ENCODE data around the gene SGCE.
"Not testable (repeated sequence)": the region's sequence is repeated elsewhere in the genome, so short reads cannot be mapped to it uniquely, and the experiment has no call there.

The SGCE gene, protein sequence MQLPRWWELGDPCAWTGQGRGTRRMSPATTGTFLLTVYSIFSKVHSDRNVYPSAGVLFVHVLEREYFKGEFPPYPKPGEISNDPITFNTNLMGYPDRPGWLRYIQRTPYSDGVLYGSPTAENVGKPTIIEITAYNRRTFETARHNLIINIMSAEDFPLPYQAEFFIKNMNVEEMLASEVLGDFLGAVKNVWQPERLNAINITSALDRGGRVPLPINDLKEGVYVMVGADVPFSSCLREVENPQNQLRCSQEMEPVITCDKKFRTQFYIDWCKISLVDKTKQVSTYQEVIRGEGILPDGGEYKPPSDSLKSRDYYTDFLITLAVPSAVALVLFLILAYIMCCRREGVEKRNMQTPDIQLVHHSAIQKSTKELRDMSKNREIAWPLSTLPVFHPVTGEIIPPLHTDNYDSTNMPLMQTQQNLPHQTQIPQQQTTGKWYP

DNA sequence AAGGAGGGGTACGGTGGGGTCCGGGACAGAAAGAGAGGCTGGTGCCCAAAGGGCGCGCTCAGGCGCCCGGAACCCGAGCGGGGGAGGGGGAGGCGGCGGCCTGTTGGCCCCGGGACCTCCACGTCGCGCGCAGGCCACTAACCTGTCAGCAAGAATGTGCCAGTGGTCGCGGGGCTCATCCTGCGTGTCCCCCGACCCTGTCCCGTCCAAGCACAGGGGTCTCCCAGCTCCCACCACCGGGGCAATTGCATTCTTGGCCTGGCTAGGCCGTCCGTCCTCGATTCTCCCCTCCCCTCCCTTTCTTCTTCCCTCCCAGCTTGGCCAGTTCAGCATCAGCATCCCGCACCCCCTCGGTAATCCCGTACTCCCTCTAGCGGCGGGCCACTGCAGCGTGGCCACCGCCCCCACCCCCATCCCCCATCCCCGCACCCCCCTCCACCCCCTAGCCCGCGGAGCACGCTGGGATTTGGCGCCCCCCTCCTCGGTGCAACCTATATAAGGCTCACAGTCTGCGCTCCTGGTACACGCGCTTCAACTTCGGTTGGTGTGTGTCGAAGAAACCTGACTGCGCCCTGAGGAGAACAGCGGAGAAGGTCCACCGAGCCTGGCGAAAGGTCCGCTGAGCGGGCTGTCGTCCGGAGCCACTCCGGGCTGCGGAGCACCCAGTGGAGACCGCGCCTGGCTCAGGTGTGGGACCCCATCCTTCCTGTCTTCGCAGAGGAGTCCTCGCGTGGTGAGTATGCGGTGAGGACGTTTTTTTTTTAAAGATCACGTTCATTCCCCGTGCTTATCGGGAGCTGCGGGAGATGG, at the start of gene SGCE:
TSS of gene SGCE (minus strand) at position 286 of the 810 bp plus-strand sequence. CDS start at position 251, 35 bp downstream.
- peak; percentile 81 for DNase-seq (ENCODE audit: low read depth, low spot score)

DNA sequence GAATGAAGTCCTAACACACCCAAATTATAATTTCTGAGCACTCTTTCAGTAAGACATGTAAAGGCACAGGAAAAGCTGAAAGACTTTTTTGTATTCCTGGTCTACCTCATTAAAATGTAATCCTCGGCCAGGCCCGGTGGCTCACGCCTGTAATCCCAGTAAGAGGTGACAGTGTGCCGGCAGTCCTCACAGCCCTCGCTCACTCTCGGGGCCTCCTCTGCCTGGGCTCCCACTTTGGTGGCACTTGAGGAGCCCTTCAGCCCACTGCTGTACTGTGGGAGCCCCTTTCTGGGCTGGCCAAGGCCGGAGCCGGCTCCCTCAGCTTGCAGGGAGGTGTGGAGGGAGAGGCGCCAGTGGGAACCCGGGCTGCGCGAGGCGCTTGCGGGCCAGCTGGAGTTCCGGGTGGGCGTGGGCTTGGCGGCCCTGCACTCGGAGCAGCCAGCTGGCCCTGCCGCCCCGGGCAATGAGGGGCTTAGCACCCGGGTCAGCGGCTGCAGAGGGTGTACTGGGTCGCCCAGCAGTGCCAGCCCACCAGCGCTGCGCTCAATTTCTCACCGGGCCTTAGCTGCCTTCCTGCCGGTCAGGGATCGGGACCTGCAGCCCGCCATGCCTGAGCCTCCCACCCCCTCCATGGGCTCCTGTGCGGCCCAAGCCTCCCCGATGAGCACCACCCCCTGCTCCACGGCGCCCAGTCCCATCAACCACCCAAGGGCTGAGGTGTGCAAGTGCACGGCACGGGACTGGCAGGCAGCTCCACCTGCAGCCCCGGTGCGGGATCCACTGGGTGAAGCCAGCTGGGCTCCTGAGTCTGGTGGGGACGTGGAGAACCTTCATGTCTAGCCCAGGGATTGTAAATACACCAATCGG, 49.5 kb upstream of the SGCE start:
- not testable (repeated sequence) for DNase-seq (ENCODE audit: low read depth, low spot score)

DNA sequence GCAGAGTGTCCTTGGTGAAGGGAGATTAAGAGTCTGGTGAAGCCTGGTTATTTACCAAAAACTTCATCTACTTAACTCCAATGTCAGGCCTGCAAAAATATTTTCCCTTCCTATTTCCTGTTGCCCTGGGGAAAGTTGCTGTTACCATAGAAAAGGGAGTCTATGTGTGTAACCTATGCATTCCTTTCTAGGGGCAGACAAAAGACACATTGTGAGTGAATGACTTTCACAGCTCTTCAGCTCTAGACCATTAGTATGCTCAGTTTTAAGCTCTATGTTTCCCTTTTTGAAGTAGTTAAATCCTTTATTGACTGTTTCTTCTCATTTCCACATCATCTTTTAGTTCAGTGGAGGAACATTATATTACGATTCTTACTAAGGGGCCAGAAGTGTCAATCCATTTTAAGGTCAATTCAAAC, 45.6 kb upstream of the SGCE start:
- no peak for DNase-seq (ENCODE audit: low read depth, low spot score)

DNA sequence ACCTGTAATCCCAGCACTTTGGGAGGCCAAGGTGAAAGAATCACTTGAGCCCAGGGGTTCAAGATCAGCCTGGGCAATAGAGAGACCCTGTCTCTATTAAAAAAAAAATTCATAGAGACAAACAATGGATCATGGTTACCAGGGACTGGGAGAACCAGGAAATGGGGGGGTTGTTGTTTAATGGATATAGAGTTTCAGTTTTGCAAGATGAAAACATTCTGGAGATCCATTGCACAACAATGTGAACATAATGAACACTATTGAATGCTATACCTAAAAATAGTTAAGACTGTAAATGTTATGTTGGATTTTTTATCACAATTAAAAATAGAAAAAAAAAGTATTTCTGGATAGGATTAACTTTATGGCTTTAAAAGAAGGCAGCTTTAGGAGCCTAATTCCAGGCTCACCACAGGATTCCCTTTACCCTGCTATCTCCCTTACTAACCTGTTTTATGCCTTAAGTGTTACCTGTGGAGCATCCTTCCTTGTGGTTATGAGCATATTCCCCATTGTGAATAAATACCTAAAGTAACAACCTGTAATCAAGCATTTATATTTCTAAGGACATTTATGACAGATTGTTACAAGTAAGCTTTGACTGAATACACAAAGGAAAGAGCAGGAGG, 45.1 kb upstream of the SGCE start:
- DNase-seq (ENCODE audit: low read depth, low spot score): no peak

DNA sequence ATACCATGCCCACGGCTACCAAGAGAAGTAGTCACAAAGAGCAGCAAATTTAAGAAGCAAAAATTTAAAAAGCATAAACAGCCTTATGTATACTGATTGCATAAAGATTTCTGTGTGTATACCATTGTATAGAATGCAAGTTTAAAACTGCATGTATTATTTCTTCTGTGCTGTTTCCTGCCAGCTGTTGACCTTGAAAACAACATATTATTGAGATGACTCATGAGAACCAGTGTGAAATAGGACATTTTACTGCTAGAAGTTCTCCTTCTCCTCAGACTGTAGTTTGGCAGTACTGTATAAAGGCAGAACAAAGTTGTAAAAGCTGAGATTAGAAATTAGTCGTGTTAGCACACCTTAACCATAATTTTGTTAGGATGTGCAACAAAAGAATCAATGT, 42.3 kb upstream of the SGCE start:
- no peak for DNase-seq (ENCODE audit: low read depth, low spot score)

DNA sequence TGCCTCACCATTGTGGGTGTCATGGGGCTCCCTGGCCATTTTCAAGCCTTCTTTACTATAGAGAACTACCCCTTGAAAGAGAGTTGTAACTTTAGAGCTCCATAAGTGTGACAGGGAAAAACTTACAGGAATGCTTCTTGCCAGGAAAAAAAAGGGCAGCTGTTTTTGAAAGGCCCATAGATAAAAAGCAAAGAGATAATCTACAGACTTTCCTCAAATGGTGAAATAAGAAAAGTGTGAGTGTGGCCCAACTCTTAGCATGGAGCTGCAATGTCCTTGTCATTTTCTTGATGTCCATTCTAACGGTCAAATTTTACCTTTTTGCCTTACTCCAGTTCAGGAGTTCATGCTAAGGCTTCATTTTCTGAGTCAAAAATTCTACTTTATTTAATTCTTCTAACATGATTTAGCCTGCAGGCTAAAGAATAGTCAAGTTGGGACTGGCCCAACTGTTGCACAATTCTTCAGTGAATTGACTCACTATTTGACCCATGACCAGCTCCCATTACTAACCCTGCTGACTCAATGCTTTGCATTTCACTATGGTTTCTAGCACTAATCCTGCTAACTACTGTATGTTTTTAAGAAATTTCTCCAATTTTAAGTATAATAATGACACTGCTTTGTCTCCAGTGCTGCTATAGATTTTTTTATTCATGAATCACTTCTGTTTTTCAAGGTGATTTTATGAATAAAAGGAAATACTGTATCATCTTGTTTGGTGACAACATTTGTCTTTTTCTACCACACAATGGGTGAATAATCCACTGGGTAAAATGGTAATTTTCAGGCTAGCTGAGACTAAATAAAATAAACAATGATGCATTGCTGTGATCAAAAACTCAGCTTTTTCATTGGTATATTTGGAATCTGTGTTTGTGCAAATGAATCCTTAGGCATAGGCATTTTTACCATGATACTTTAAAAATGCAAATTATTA, 41.4 kb upstream of the SGCE start:
- no peak for DNase-seq (ENCODE audit: low read depth, low spot score)

DNA sequence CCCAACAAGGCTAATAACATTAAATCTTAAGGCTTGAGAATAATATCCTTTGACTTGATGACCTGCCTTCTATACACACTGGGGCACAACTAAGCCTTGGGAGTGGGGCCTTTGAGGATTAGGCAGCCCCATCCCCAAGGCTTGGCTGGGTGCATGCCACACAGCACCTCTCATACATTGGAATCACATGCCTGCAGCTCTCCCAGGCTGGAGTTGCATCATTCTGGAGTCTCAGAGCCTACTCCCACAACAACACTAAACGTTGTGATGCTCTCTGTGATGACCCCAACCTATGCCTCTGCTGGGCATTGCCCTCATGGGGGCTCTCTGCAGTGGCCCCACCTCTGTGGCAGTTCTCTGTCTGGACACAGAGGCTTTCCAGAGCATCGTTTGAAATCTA, 31.9 kb upstream of the SGCE start:
- DNase-seq (ENCODE audit: low read depth, low spot score): no peak

DNA sequence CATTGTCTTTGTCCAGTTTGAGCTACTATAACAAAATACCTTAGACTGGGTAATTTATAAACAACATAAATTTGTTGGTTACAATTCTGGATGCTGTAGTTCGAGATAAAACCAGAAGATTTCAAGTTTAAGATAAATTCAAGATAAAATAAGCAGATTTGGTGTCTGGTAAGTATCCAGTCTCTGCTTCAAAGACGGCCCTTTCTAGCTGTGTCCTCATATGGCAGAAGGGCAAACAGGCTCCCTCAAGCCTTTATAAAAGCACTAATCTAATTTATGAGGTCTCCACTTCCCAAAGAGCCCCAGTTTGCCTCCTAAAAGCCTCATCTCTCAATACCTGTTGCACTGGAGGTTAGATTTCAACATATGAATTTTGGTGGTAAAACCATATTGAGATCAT, 31.1 kb upstream of the SGCE start:
- DNase-seq (ENCODE audit: low read depth, low spot score): no peak

DNA sequence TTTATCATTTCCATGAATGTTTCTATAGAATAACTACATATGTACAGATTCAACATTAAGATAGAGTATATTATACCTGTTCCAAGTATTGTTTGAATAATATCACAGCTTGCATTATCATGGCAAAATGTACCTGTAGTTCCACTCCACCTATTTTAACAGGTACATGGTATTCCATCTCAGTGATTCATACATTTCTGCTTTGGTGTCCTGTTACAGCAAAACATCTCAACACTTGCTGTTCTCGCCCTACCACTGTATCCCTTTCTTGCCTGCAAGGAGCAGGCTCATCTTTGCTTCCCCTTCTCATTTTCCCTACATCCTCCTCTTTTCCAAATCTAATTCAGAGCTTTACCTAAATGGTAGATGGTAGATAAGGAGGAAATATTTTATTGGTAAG, 27.1 kb upstream of the SGCE start:
- no peak for DNase-seq (ENCODE audit: low read depth, low spot score)

DNA sequence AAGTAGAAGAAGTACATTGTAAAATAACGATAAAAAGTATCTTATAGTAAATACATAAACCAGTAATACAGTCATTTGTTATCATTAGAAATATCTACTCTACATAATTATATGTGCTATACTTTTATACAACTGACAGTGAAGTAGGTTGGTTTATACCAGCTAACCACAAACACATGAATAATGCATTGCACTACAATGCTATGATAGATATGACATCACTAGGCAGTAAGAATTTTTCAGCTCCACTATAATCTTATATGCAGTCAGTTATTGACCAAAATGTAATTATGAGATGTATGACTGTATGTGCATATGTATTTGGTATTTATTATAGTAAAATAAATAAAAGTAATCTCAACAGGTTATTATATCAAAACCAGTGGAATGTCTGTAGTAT, 23.4 kb upstream of the SGCE start:
- DNase-seq (ENCODE audit: low read depth, low spot score): no peak

DNA sequence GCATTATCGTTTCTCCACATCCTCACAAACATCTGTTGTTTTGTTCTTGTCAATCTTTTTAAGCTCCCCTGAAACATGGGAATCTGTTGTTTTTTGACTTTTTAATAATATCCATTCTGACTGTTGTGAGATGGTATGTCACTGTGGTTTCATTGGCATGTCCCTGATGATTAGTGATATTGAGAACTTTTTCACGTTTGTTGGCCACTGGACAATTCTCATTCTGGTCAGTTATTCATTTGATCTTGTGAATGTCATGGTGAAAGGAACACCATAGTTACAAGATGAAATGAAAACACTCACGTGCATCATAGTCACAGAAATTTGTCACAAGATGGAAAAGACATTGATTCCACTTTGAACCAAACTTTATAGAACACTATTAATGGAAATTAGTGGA, 20.5 kb upstream of the SGCE start:
- no peak for DNase-seq (ENCODE audit: low read depth, low spot score)

DNA sequence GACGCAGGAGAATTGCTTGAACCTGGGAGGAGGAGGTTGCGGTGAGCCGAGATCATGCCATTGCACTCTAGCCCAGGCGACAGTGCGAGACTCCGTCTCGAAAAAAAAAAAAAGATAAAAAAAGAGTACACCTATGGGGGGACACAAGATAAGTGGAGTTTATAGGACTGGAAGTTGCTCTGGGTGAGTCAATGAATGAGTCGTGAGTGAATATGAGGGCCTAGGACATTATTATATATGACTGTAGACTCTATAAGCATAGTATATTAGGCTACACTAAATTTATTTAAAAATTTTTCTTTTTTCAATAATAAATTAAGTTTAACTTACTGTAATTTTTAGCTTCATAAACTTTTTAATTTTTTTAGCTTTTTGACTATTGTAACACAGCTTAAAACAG, 19.4 kb upstream of the SGCE start:
- no peak for DNase-seq (ENCODE audit: low read depth, low spot score)

DNA sequence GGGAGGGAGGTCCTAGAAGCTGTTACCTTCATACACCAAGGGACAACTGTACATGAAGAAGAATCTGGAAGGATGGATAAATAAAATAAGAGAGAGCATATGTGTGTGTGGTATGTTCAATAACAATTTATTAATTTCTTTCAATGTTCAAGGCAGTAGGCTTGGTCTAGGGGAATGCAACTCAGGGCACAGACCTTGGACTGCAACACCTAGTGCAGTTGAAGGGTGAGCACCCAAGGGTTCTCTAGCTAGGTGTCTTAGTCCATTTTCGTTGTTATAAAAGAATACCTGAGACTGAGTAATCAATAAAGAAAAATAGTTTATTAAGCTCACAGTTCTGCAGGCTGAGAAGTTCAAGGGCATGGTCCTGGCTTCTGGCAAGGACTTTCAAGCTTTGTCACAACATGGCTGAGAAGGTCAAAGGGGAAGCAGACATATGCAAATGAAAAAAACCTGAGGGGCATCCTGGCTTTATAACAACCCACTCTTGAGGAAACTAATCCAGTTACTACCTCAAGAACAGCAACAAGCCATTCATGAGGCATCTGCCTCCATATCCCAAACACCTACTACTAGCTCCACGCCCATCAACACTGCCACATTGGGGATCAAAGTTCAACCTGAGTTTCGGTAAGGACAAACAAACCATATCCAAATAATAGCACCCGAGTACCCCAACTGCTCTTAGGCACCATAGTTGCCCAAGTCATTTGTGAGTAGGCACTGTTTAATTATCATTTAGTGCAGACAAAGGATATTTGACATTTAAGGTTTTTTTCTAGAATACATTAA, 15.7 kb upstream of the SGCE start:
- no peak for DNase-seq (ENCODE audit: low read depth, low spot score)

DNA sequence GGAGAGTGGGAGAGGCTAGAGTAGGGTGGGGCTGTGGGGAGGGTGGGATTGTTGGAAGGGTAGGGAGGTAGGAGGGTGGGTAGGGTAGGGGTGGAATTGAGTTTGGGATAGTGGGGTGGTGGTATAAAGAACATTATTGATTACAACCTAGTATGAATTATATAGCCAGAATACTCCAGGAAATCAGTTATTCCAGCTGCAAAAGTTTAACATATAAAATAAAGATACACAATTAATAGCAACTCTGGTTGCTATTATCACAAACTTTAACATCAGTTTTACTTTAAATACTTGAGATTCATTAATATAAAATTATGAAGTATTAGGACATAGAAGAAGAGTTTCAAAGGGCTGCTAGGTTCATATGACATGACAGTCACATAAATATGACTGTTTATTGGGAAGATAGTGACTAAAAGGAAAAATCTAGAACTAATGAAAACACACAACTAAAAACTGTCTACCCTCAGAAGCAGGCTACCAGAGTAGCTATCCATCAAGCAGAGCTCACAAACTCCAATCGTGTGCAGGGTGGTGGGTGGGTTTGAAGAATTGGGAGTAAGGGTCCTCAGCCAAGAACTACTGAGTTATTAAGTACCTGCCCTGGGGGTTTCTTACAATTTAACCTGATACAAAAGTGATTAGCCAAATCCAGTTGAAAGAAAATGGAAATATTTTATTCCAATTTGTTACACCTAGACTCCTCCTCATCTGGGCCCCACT, 14.0 kb upstream of the SGCE start:
- DNase-seq (ENCODE audit: low read depth, low spot score): no peak

DNA sequence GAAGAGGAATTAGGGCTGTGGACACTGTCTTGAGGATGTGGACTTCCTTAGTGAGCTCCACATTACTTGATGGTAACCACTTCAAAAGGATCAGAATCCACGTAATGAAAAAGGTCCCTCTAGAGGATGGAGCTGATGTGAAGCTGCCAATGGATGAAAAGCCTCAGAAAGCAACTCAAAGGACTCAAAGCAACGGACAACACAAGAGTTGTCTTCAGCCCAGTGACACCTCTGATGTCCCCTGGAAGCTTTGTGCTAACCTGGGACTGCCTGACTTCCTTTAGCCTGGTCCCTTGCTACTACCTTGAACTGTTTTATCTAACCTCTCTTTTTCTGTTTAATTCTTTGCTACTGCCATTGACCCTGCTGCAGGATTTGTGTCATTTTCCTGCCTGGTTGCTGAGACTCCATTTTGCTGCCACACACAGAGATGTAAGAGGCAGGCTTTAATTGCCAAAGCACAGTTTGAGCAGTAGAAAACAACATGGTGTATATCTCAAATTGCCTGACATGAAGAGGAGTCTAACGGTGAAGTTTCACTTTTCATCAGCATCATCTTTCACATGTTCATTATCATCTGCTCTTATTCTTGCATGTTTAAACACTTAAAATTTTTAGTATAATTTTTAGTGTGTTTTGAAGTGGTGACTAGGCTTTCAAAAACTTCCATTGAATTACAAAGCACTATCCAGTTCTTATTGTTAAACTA, 11.1 kb upstream of the SGCE start:
- no peak for DNase-seq (ENCODE audit: low read depth, low spot score)

DNA sequence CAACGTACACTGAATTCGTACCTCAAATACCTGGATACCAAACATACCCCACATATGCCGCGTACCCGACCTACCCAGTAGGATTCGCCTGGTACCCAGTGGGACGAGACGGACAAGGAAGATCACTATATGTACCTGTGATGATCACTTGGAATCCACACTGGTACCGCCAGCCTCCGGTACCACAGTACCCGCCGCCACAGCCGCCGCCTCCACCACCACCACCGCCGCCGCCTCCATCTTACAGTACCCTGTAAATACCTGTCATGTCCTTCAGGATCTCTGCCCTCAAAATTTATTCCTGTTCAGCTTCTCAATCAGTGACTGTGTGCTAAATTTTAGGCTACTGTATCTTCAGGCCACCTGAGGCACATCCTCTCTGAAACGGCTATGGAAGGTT, 9.5 kb upstream of the SGCE start:
- no peak for DNase-seq (ENCODE audit: low read depth, low spot score)

DNA sequence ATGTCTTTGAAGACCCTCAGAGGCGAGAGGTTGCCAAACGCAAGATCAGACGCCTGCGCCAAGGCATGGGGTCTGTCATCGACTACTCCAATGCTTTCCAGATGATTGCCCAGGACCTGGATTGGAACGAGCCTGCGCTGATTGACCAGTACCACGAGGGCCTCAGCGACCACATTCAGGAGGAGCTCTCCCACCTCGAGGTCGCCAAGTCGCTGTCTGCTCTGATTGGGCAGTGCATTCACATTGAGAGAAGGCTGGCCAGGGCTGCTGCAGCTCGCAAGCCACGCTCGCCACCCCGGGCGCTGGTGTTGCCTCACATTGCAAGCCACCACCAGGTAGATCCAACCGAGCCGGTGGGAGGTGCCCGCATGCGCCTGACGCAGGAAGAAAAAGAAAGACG, 8.1 kb upstream of the SGCE start:
- no peak for DNase-seq (ENCODE audit: low read depth, low spot score)

DNA sequence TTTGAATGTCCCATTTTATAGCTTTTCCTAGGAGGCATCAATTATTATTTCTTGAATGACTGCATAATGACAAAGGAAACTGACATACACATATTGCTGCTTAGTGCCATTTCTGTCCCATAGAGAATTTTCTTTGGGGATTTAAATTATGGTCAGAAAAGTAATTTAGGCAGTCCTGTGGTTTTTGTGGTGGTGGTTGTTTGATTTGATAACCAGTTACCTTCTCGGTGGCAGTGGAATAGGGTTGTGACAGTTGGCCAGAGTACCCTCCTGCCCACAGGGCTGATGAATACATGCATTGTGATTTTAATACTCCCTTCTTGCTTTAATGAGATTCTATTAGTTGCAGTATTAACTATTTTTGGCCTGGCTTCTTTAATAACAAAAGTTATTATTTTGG, 6.6 kb upstream of the SGCE start:
- DNase-seq (ENCODE audit: low read depth, low spot score): no peak
